Measurements from ENCODE around the gene SELENOM.

DNA sequence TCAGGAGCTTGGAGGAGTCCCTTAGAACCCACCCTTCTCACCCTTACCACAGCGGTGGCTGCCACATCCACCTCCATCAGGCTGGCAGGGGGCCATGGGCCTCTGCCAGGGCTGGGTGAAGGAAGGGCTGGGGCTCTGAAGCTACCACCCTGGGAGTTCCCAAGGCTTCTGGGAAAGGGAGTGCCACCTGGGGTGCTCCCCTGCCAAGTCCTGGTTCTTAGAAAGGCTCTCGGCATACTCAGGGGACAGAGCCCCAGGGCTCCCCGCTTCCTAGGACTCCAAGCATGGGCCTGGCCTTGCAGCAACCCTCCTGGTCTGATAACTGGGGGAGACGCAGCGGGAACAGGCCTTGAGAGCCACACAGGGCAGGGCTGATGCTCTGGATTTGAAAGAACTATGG lies 33.4 kb upstream of the SELENOM start:
- TF ChIP-seq POLR2A (IDR thresholded peaks at IDR 0.05; ENCODE audit: low read length): no peak
- TF ChIP-seq GATA1 (IDR thresholded peaks at IDR 0.05; ENCODE audit: low read depth, low read length): no peak

All from erythroblast (primary cell).